Skin epidermis (tissue), 12 donors: ENCODE data around the gene NF1.
"Not testable (repeated sequence)": the region's sequence is repeated elsewhere in the genome, so short reads cannot be mapped to it uniquely, and the experiment has no call there.

Source experiments
- H3K27ac ChIP-seq, 21 experiments: fragments of 200-600 bp; sonication (generic) in 11 of 21; one replicate each; pipeline ENCODE4 v1.5.0; 2020; ENCODE audit warnings: mild to moderate bottlenecking in 3 of 21, inconsistent platforms in 2 of 21, moderate library complexity in 2 of 21
- H3K4me3 ChIP-seq, 7 experiments: fragments of 200-600 bp; sonication (generic) in 2 of 7; one replicate each; pipeline ENCODE4 v1.5.0; 2020; ENCODE audit warnings: inconsistent platforms in 2 of 7, mild to moderate bottlenecking in 2 of 7, moderate library complexity in 1 of 7

Gene NF1

GRCh38 chr17:31122746-31123145 is 28.0 kb downstream of the NF1 start:
- H3K27ac ChIP-seq, result no peak overlapping the region
- no peak overlapping the region for H3K4me3 ChIP-seq

GRCh38 chr17:31126318-31126717 is 31.5 kb downstream of the NF1 start:
- H3K27ac ChIP-seq, result no peak overlapping the region

GRCh38 chr17:31128241-31128640 is 33.5 kb downstream of the NF1 start:
- Histone ChIP-seq H3K27ac (no peak overlapping the region), H3K4me3 (no peak overlapping the region)

More at GRCh38 chr17:31126318-31126717, 31.5 kb downstream of the NF1 start:
- no peak overlapping the region for H3K4me3 ChIP-seq

- Histone ChIP-seq H3K27ac (no peak overlapping the region), H3K4me3 (no peak overlapping the region)
Measured at GRCh38 chr17:31130286-31131224, 35.8 kb downstream of the NF1 start.

- no peak overlapping the region for H3K4me3 ChIP-seq
- no peak overlapping the region for H3K27ac ChIP-seq
Measured at GRCh38 chr17:31131299-31131698, 36.5 kb downstream of the NF1 start.

GRCh38 chr17:31132977-31133376 is 38.2 kb downstream of the NF1 start:
- Histone ChIP-seq H3K27ac (no peak overlapping the region), H3K4me3 (no peak overlapping the region)

GRCh38 chr17:31134576-31134975 is 39.8 kb downstream of the NF1 start:
- H3K4me3 ChIP-seq, result no peak overlapping the region
- H3K27ac ChIP-seq, result no peak overlapping the region

GRCh38 chr17:31136319-31136718 is 41.5 kb downstream of the NF1 start:
- Histone ChIP-seq H3K4me3 (no peak overlapping the region), H3K27ac (no peak overlapping the region)

- Histone ChIP-seq H3K4me3 (no peak overlapping the region), H3K27ac (no peak overlapping the region)
Measured at GRCh38 chr17:31140111-31140510, 45.3 kb downstream of the NF1 start.

GRCh38 chr17:31144428-31144827 is 49.7 kb downstream of the NF1 start:
- no peak overlapping the region for H3K4me3 ChIP-seq
- no peak overlapping the region for H3K27ac ChIP-seq

- H3K4me3 ChIP-seq, result no peak overlapping the region
- no peak overlapping the region for H3K27ac ChIP-seq
Measured at GRCh38 chr17:31144836-31145235, 50.1 kb downstream of the NF1 start.

GRCh38 chr17:31147507-31148202 is 52.9 kb downstream of the NF1 start:
- no peak overlapping the region for H3K4me3 ChIP-seq
- no peak overlapping the region for H3K27ac ChIP-seq

- no peak overlapping the region for H3K4me3 ChIP-seq
- H3K27ac ChIP-seq, result no peak overlapping the region
Measured at GRCh38 chr17:31148205-31148604, 53.4 kb downstream of the NF1 start.

GRCh38 chr17:31152271-31152670 is 57.5 kb downstream of the NF1 start:
- Histone ChIP-seq H3K27ac (no peak overlapping the region), H3K4me3 (no peak overlapping the region)

GRCh38 chr17:31155208-31155810 is 60.5 kb downstream of the NF1 start:
- Histone ChIP-seq H3K4me3 (no peak overlapping the region), H3K27ac (peak overlapping the region in 1 of 21 experiments; percentile 13)

- Histone ChIP-seq H3K4me3 (no peak overlapping the region), H3K27ac (no peak overlapping the region)
Measured at GRCh38 chr17:31156326-31156725, 61.5 kb downstream of the NF1 start.

GRCh38 chr17:31156864-31157263 is 62.1 kb downstream of the NF1 start:
- H3K27ac ChIP-seq, H3K4me3 ChIP-seq: not testable (repeated sequence)

GRCh38 chr17:31158746-31159377 is 64.1 kb downstream of the NF1 start:
- Histone ChIP-seq H3K27ac (peak overlapping the region in 3 of 21 experiments; percentile 2 to 71 (median 69)), H3K4me3 (no peak overlapping the region)

- H3K4me3 ChIP-seq, result no peak overlapping the region
- H3K27ac ChIP-seq, result no peak overlapping the region
Measured at GRCh38 chr17:31163091-31163781, 68.5 kb downstream of the NF1 start.

- H3K27ac ChIP-seq, result no peak overlapping the region
Measured at GRCh38 chr17:31167111-31167510, 72.3 kb downstream of the NF1 start.

More at GRCh38 chr17:31167111-31167510, 72.3 kb downstream of the NF1 start:
- H3K4me3 ChIP-seq, result no peak overlapping the region
